Neural cell (in vitro differentiated cells): ENCODE measurements around the gene EPHA6. TPM values are rescaled to one million over a fixed set of nuclear protein-coding genes. Genes with fewer than 3 reads are reported as not detected.

Source experiments
- H2AFZ ChIP-seq: fragments of 200-600, 300-800 bp; sonication (generic), shearing (Covaris generic); 2 replicates; pipeline ENCODE4 v1.6.0; 2014; ENCODE audit warnings: low read depth, mild to moderate bottlenecking, antibody characterized with exemption, low read length, moderate library complexity
- H3F3A ChIP-seq: fragments of 200-600 bp; shearing (Covaris generic); 2 replicates; pipeline ENCODE4 v1.6.1; 2016; ENCODE audit warnings: mild to moderate bottlenecking, moderate library complexity, mixed read lengths, antibody characterized with exemption, low read length; ENCODE audit not compliant: insufficient read depth, poor library complexity, severe bottlenecking
- H3K27ac ChIP-seq: fragments of 200-600, 300-800 bp; sonication (generic), shearing (Covaris generic); 2 replicates; pipeline ENCODE4 v1.5.1; 2014; ENCODE audit warnings: mild to moderate bottlenecking, low read length, moderate library complexity
- H3K27me3 ChIP-seq: fragments of 300-800, 200-600 bp; sonication (generic), shearing (Covaris generic); 2 replicates; pipeline ENCODE4 v1.6.0; 2014; ENCODE audit warnings: mild to moderate bottlenecking, low read depth, low read length, moderate library complexity; ENCODE audit not compliant: insufficient read depth
- H3K36me3 ChIP-seq: fragments of 300-800, 200-600 bp; sonication (generic), shearing (Covaris generic); 2 replicates; pipeline ENCODE4 v1.5.1; 2014; ENCODE audit warnings: mild to moderate bottlenecking, antibody characterized with exemption, low read length, moderate library complexity; ENCODE audit not compliant: insufficient read depth
- H3K4me2 ChIP-seq: fragments of 300-800, 200-600 bp; sonication (generic), shearing (Covaris generic); 2 replicates; pipeline ENCODE4 v1.6.0; 2014; ENCODE audit warnings: mild to moderate bottlenecking, low read length
- H3K4me3 ChIP-seq: fragments of 300-800, 200-600 bp; sonication (generic), shearing (Covaris generic); 2 replicates; pipeline ENCODE4 v1.5.1; 2014; ENCODE audit warnings: mild to moderate bottlenecking, low read length, moderate library complexity
- H3K79me2 ChIP-seq: fragments of 200-600 bp; shearing (Covaris generic); replicated peaks from 2 replicates; pipeline ENCODE4 v1.6.0; 2014; ENCODE audit warnings: mild to moderate bottlenecking, low read length, moderate library complexity; ENCODE audit not compliant: insufficient read depth
- H3K9ac ChIP-seq: fragments of 300-800, 200-600 bp; sonication (generic), shearing (Covaris generic); 2 replicates; pipeline ENCODE4 v1.6.1; 2016; ENCODE audit warnings: mild to moderate bottlenecking, low read length, mixed read lengths
- H3K9me2 ChIP-seq: fragments of 200-600 bp; shearing (Covaris generic); 2 replicates; pipeline ENCODE4 v1.6.1; 2016; ENCODE audit warnings: mild to moderate bottlenecking, low read length, mixed read lengths; ENCODE audit not compliant: insufficient read depth
- H3K9me3 ChIP-seq: fragments of 200-600, 300-800 bp; sonication (generic), shearing (Covaris generic); 2 replicates; pipeline ENCODE4 v1.6.1; 2016; ENCODE audit warnings: mild to moderate bottlenecking, mixed run types, low read length, moderate library complexity, mixed read lengths
- H4K20me1 ChIP-seq: fragments of 200-600 bp; shearing (Covaris generic); 2 replicates; pipeline ENCODE4 v1.6.1; 2016; ENCODE audit warnings: mild to moderate bottlenecking, mixed run types; ENCODE audit not compliant: insufficient read depth
- CTCF ChIP-seq: fragments of 450-650 bp; IDR thresholded peaks from 2 replicates; pipeline ENCODE4 v1.5.1; 2014; ENCODE audit warnings: antibody characterized with exemption, mild to moderate bottlenecking, moderate library complexity; ENCODE audit not compliant: poor library complexity, severe bottlenecking
- EP300 ChIP-seq: fragments of 450-650 bp; conservative IDR thresholded peaks from 2 replicates; pipeline ENCODE4 v1.6.1; 2014; ENCODE audit warnings: antibody characterized with exemption, mild to moderate bottlenecking, moderate library complexity; ENCODE audit not compliant: poor library complexity, severe bottlenecking
- EZH2 ChIP-seq: fragments of 200-600, 300-800 bp; shearing (Covaris generic), sonication (generic); IDR thresholded peaks from 2 replicates; pipeline ENCODE4 v1.6.1; 2014; ENCODE audit warnings: antibody characterized with exemption, low read length, borderline replicate concordance, mild to moderate bottlenecking; ENCODE audit not compliant: insufficient read depth, poor library complexity, severe bottlenecking
- MXI1 ChIP-seq: fragments of 450-650 bp; conservative IDR thresholded peaks from 2 replicates; pipeline ENCODE4 v1.6.1; 2014; ENCODE audit warnings: antibody characterized with exemption, mild to moderate bottlenecking; ENCODE audit not compliant: poor library complexity, severe bottlenecking
- POLR2AphosphoS5 ChIP-seq: IDR thresholded peaks from 2 replicates; pipeline ENCODE4 v1.6.1; 2012
- RAD21 ChIP-seq: fragments of 450-650 bp; conservative IDR thresholded peaks from 2 replicates; pipeline ENCODE4 v1.6.1; 2014; ENCODE audit warnings: antibody characterized with exemption, mild to moderate bottlenecking, moderate library complexity
- REST ChIP-seq: IDR thresholded peaks from 2 replicates; pipeline ENCODE4 v1.6.1; 2012; ENCODE audit warnings: borderline replicate concordance
- SMC3 ChIP-seq: fragments of 450-650 bp; conservative IDR thresholded peaks from 2 replicates; pipeline ENCODE4 v1.6.1; 2014; ENCODE audit warnings: antibody characterized with exemption, mild to moderate bottlenecking, moderate library complexity; ENCODE audit not compliant: poor library complexity
- TAF1 ChIP-seq: IDR thresholded peaks from 2 replicates; pipeline ENCODE4 v1.6.1; 2012; ENCODE audit warnings: low read depth
- polyA plus RNA-seq: library from polyadenylated mRNA; depleted of rRNA; stranded (reverse); fragments of >200 nt; gene quantifications from 2 replicates; pipeline ENCODE4 v1.2.3, GENCODE V29; 2014

The EPHA6 gene
- polyA plus RNA-seq, 1 donor from 2014 or later: 0.56 TPM

GRCh38 chr3:97488741-97489140, 674.3 kb downstream of the EPHA6 start:
- Histone ChIP-seq H4K20me1 (no peaks in the 10 kb centered on the region), H3K9me3 (no peaks in the 10 kb centered on the region), H3K36me3 (no peaks in the 10 kb centered on the region), H3K27me3 (no peaks in the 10 kb centered on the region), H2AFZ (no peak overlapping the region), H3K4me3 (no peak overlapping the region), H3K27ac (no peak overlapping the region), H3K4me2 (no peak overlapping the region), H3K9ac (no peak overlapping the region), H3K79me2 (no peaks in the 10 kb centered on the region), H3F3A (no peaks in the 10 kb centered on the region), H3K9me2 (no peaks in the 10 kb centered on the region)
- no peak for TF ChIP-seq SMC3
- TF ChIP-seq TAF1: no peak
- no peak for TF ChIP-seq EZH2
- no peak for TF ChIP-seq REST
- no peak for TF ChIP-seq POLR2AphosphoS5
- TF ChIP-seq MXI1: no peak
- TF ChIP-seq RAD21: no peak
- TF ChIP-seq CTCF: no peak

- no peak overlapping the region for H2AFZ ChIP-seq
- no peaks in the 10 kb centered on the region for H3K9me2 ChIP-seq
- H3K9me3 ChIP-seq: no peaks in the 10 kb centered on the region
- TF ChIP-seq RAD21: no peak
- no peak for TF ChIP-seq CTCF
- no peak for TF ChIP-seq POLR2AphosphoS5
- no peak for TF ChIP-seq EP300
- no peak for TF ChIP-seq TAF1
- no peak for TF ChIP-seq REST
- no peak for TF ChIP-seq EZH2
- no peak for TF ChIP-seq MXI1
- TF ChIP-seq SMC3: no peak
- H4K20me1 ChIP-seq: no peaks in the 10 kb centered on the region
- no peaks in the 10 kb centered on the region for H3F3A ChIP-seq
- H3K4me2 ChIP-seq: no peak overlapping the region
- H3K27me3 ChIP-seq: no peaks in the 10 kb centered on the region
- no peak overlapping the region for H3K27ac ChIP-seq
- H3K4me3 ChIP-seq: no peak overlapping the region
- no peak overlapping the region for H3K9ac ChIP-seq
- no peaks in the 10 kb centered on the region for H3K36me3 ChIP-seq
- H3K79me2 ChIP-seq: no peaks in the 10 kb centered on the region
Measured at GRCh38 chr3:97495896-97496295, 681.5 kb downstream of the EPHA6 start.
